Tibial nerve (tissue), 4 donors: ENCODE measurements around the gene SEC61A2. TPM values are rescaled to one million over a fixed set of nuclear protein-coding genes. Genes with fewer than 3 reads are reported as not detected.
A peak's percentile ranks its signal among the peaks of the same experiment; 100 is the strongest.

ENCODE experiments used
- DNase-seq, 2 donors: peaks; one replicate each; pipeline ENCODE4 v3.0.0-alpha.2; 2019; ENCODE audit warnings: low spot score in 2 of 2
- H3K27ac ChIP-seq, 4 donors: fragments of 200-600 bp; sonication (generic) in 3 of 4; one replicate each; pipeline ENCODE4 v1.5.1; 2017 to 2019; ENCODE audit warnings: mild to moderate bottlenecking in 1 of 4
- H3K27me3 ChIP-seq, 2 donors: fragments of 200-600 bp; sonication (generic) in 1 of 2; one replicate each; pipeline versions ENCODE4 v1.5.1 to v1.6.0; 2017 to 2019
- H3K36me3 ChIP-seq, 3 donors: fragments of 200-600 bp; sonication (generic); one replicate each; pipeline ENCODE4 v1.5.1; 2018 to 2019
- H3K4me1 ChIP-seq, 4 donors: fragments of 200-600 bp; sonication (generic) in 3 of 4; one replicate each; pipeline ENCODE4 v1.5.1; 2017 to 2019
- H3K4me3 ChIP-seq, 4 donors: fragments of 200-600 bp; sonication (generic) in 3 of 4; one replicate each; pipeline ENCODE4 v1.5.1; 2017 to 2019; ENCODE audit warnings: mild to moderate bottlenecking in 1 of 4, moderate library complexity in 1 of 4
- H3K9me3 ChIP-seq, 4 donors: fragments of 200-600 bp; sonication (generic) in 3 of 4; one replicate each; pipeline ENCODE4 v1.5.1; 2017 to 2019
- EP300 ChIP-seq, 2 donors: sonication (generic); formaldehyde crosslinking; IDR thresholded peaks; one replicate each; pipeline ENCODE4 v1.6.1; 2017; ENCODE audit warnings: antibody characterized with exemption in 2 of 2, mild to moderate bottlenecking in 1 of 2
- POLR2A ChIP-seq, 2 donors: fragments of 450-650 bp; IDR thresholded peaks; one replicate each; pipeline ENCODE4 v1.6.1; 2017; ENCODE audit warnings: antibody characterized with exemption in 2 of 2, mild to moderate bottlenecking in 2 of 2, moderate library complexity in 2 of 2
- whole genome bisulfite sequencing, 2 donors: methylation state at CpG; one replicate each; pipeline ENCODE4 v1.1.5; 2018; 5-methylcytosine and 5-hydroxymethylcytosine counted together
- small RNA-seq: library from RNA; depleted of rRNA; stranded (forward); fragments of <200 nt; gene quantifications from one replicate; pipeline ENCODE3, GENCODE V24; 2016
- total RNA-seq, 4 donors: library from RNA; depleted of rRNA; stranded (reverse); fragments of >200 nt; gene quantifications; one replicate each; pipeline ENCODE4 v1.1.0, GENCODE V29; 2016
- TF ChIP-seq, protein P1 (sequence below), 5 experiments: fragments of 200-600 bp in 3 of 5; fragments of 450-650 bp in 2 of 5; sonication (generic) in 3 of 5; IDR thresholded peaks; one replicate each; pipeline ENCODE4 v1.5.1; 2016 to 2019; ENCODE audit warnings: antibody characterized with exemption in 5 of 5, mild to moderate bottlenecking in 3 of 5, moderate library complexity in 2 of 5

Gene SEC61A2
- total RNA-seq, 4 donors from 2014 or later: 9.0 to 12.7 (median 10.9) TPM

DNA sequence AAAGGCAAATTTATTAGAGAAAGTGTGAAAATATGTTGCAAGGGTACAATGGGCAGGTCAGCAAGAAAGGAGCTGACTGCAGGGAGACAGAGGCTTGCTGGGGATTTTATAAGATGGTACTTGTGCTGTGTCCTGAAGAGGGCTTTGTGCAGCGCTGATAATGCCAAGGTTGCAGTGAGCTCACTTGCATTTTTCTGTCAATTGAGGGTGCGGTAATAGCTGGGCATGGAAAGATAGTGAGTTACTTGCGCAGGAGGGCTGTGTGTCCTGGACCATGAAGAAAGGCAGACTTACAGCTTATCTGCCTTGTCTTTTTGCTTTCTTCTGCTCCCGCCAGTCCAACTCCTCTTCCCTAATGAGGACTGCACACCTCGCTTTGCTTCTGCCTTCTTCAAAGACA, 79.0 kb downstream of the SEC61A2 start:
- no peak overlapping the region for H3K4me3 ChIP-seq
- H3K27ac ChIP-seq: no peak overlapping the region
- H3K27me3 ChIP-seq: no peaks in the 10 kb centered on the region
- TF ChIP-seq POLR2A (IDR thresholded peaks at IDR 0.05) (no peak), EP300 (IDR thresholded peaks at IDR 0.05) (no peak)
- TF ChIP-seq, protein P1, sequence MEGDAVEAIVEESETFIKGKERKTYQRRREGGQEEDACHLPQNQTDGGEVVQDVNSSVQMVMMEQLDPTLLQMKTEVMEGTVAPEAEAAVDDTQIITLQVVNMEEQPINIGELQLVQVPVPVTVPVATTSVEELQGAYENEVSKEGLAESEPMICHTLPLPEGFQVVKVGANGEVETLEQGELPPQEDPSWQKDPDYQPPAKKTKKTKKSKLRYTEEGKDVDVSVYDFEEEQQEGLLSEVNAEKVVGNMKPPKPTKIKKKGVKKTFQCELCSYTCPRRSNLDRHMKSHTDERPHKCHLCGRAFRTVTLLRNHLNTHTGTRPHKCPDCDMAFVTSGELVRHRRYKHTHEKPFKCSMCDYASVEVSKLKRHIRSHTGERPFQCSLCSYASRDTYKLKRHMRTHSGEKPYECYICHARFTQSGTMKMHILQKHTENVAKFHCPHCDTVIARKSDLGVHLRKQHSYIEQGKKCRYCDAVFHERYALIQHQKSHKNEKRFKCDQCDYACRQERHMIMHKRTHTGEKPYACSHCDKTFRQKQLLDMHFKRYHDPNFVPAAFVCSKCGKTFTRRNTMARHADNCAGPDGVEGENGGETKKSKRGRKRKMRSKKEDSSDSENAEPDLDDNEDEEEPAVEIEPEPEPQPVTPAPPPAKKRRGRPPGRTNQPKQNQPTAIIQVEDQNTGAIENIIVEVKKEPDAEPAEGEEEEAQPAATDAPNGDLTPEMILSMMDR (IDR thresholded peaks at IDR 0.05): no peak
- no peaks in the 10 kb centered on the region for H3K9me3 ChIP-seq
- WGBS, 2 donors: 97% methylated on average over 5 of the region's 5 CpGs
- H3K36me3 ChIP-seq: peaks cover 0 to 88% (median 9%) of the 10 kb centered on the region in 3 donors
- DNase-seq: no peak
- H3K4me1 ChIP-seq: no peaks in the 10 kb centered on the region

DNA sequence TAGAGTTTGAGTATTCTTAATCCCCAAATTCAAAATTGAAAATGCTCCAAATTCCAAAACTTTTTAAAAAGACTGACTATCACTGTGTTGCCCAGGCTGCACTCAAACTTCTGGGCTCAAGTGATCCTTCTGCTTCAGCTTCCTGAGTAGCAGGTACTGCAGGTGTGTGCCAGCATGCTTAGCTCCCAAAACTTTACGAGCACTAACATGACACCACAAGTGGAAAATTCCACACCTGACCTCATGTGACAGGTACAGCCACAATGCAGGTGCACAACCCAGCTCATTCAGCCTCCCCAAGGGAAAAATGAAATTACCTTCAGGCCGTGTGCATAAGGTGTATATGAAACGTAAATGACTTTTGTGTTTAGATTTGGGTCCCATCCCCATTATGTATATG, 83.0 kb downstream of the SEC61A2 start:
- no peak overlapping the region for H3K27ac ChIP-seq
- H3K4me3 ChIP-seq: no peak overlapping the region
- 88 to 92% methylated on average over 3 of the region's 3 CpGs for WGBS, 2 donors
- peaks cover 0 to 64% (median 9%) of the 10 kb centered on the region in 3 donors for H3K36me3 ChIP-seq
- H3K4me1 ChIP-seq: peaks cover 0 to 28% (median 0%) of the 10 kb centered on the region in 4 donors
- DNase-seq: no peak
- TF ChIP-seq POLR2A (IDR thresholded peaks at IDR 0.05) (no peak), EP300 (IDR thresholded peaks at IDR 0.05) (no peak)
- TF ChIP-seq, protein P1 (IDR thresholded peaks at IDR 0.05): no peak
- no peaks in the 10 kb centered on the region for H3K9me3 ChIP-seq
- no peaks in the 10 kb centered on the region for H3K27me3 ChIP-seq

DNA sequence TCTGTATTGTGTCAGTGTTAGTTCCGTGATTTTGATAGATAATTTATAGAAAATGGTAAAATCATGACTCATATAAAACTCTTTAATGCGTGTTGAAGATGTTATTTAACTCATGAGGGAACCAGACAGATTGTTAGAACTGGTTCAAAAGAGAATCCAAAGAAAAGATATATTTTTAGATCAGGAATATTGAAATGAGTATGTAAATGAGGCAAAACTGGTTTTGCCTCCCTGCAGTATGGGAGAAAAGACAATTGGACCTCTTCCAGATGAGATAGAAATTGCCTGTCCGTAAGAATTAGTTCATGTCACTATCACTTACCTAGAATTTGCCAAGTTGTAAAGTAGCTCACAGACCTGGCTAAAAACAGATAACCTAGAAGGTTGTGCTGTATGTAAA, 84.1 kb downstream of the SEC61A2 start:
- H3K9me3 ChIP-seq: no peaks in the 10 kb centered on the region
- no peak for TF ChIP-seq POLR2A (IDR thresholded peaks at IDR 0.05)
- no peak for TF ChIP-seq EP300 (IDR thresholded peaks at IDR 0.05)
- TF ChIP-seq, protein P1 (IDR thresholded peaks at IDR 0.05): no peak
- 62 to 69% methylated on average over 3 of the region's 3 CpGs for WGBS, 2 donors
- peak overlapping the region in 1 of 4 donors; percentile 26 for H3K27ac ChIP-seq
- peaks cover 0 to 28% (median 0%) of the 10 kb centered on the region in 4 donors for H3K4me1 ChIP-seq
- DNase-seq: no peak
- no peaks in the 10 kb centered on the region for H3K27me3 ChIP-seq
- peaks cover 0 to 64% (median 9%) of the 10 kb centered on the region in 3 donors for H3K36me3 ChIP-seq
- no peak overlapping the region for H3K4me3 ChIP-seq

DNA sequence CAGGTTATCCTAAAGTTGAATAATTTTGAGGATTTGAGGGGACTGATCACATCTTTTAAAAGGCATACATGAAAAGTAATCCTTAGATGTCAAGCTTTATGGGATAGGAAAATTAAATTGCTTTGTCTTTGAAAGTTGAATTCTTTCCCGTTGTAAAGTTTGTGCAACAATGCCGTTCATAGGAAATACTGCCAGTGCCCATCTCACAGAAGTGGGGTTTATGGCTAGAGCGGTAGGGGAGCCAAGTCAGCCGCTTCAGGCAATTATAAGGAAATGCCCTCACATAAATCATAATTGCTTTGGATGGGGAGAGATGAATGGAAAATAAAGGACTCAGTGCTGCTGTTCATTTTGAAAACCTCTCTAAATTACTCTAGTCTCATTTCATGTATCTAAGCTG, 84.6 kb downstream of the SEC61A2 start:
- Histone ChIP-seq H3K4me1 (peaks cover 0 to 28% (median 0%) of the 10 kb centered on the region in 4 donors), H3K36me3 (peaks cover 0 to 68% (median 9%) of the 10 kb centered on the region in 3 donors), H3K27ac (peak overlapping the region in 3 of 4 donors; percentile 6 to 65 (median 26)), H3K9me3 (no peaks in the 10 kb centered on the region), H3K27me3 (no peaks in the 10 kb centered on the region), H3K4me3 (no peak overlapping the region)
- 40% methylated on average over 4 of the region's 4 CpGs for WGBS, 2 donors
- DNase-seq: no peak
- TF ChIP-seq POLR2A (IDR thresholded peaks at IDR 0.05) (no peak), EP300 (IDR thresholded peaks at IDR 0.05) (no peak)
- TF ChIP-seq, protein P1 (IDR thresholded peaks at IDR 0.05): no peak

DNA sequence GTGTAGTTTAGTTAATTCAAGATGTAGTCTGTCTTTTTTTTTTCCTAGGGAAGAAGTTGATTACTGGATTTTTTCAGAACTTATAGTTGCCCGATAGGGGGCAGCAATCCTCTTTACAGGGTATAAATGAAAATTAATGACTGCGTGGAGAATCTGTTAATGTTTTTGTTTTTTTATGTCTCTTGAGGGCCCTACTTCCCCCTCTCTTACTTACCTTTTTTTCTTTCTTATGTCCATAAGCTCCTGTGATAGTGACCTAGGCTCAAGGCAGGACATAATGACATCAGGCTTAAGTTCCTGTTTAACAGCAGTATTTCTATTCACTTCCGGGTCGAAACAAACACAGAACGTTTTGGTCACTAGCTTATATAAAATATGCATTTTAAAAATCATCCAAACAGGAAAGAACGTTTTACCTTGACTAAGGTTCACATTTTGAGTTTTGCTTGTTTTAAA, 85.3 kb downstream of the SEC61A2 start:
- 21 to 30% methylated on average over 6 of the region's 6 CpGs for WGBS, 2 donors
- Histone ChIP-seq H3K36me3 (peaks cover 0 to 68% (median 9%) of the 10 kb centered on the region in 3 donors), H3K4me3 (peak overlapping the region in 2 of 4 donors; percentile 17 to 25), H3K4me1 (peaks cover 0 to 28% (median 0%) of the 10 kb centered on the region in 4 donors), H3K9me3 (no peaks in the 10 kb centered on the region), H3K27ac (peak overlapping the region; percentile 6 to 65 (median 36)), H3K27me3 (no peaks in the 10 kb centered on the region)
- peak in 1 of 2 donors; percentile 40 for DNase-seq
- TF ChIP-seq, protein P1 (IDR thresholded peaks at IDR 0.05): peak; percentile 61 to 71 (median 67)
- TF ChIP-seq EP300 (IDR thresholded peaks at IDR 0.05): no peak

Small RNA genes within 50 kb of the gene (small RNA-seq; reads per million reads assigned to genes)
- gene MIR548AK (not detected), gene RNU6-88P (not detected)

Other genes starting within 250 kb of the SEC61A2 start
- 10 to 100 TPM; 23.7 to 27.3 (median 24.7) TPM for gene UPF2, start 86.9 kb upstream of the SEC61A2 start, total RNA-seq
- gene DHTKD1, start 60.7 kb upstream of the SEC61A2 start, total RNA-seq: 10 to 100 TPM; 20.1 to 42.8 (median 29.1) TPM
- 10 to 100 TPM; 23.4 to 50.7 (median 41.9) TPM for gene NUDT5, start 66.2 kb downstream of the SEC61A2 start, total RNA-seq
- 10 to 100 TPM; 32.7 to 80.0 (median 37.7) TPM for gene CDC123, start 66.5 kb downstream of the SEC61A2 start, total RNA-seq
- 10 to 100 TPM in 3 of 4 donors, 1 to 10 TPM in 1; 6.9 to 20.5 (median 17.2) TPM for gene CAMK1D, start 219.9 kb downstream of the SEC61A2 start, total RNA-seq